ENCODE measurements around the gene POP5. TPM values are rescaled to one million over a fixed set of nuclear protein-coding genes. Genes with fewer than 3 reads are reported as not detected.
A peak's percentile ranks its signal among the peaks of the same experiment; 100 is the strongest.

Gene POP5
- total RNA-seq, 4 donors from 2014 or later: 27.9 to 72.0 (median 38.5) TPM

DNA sequence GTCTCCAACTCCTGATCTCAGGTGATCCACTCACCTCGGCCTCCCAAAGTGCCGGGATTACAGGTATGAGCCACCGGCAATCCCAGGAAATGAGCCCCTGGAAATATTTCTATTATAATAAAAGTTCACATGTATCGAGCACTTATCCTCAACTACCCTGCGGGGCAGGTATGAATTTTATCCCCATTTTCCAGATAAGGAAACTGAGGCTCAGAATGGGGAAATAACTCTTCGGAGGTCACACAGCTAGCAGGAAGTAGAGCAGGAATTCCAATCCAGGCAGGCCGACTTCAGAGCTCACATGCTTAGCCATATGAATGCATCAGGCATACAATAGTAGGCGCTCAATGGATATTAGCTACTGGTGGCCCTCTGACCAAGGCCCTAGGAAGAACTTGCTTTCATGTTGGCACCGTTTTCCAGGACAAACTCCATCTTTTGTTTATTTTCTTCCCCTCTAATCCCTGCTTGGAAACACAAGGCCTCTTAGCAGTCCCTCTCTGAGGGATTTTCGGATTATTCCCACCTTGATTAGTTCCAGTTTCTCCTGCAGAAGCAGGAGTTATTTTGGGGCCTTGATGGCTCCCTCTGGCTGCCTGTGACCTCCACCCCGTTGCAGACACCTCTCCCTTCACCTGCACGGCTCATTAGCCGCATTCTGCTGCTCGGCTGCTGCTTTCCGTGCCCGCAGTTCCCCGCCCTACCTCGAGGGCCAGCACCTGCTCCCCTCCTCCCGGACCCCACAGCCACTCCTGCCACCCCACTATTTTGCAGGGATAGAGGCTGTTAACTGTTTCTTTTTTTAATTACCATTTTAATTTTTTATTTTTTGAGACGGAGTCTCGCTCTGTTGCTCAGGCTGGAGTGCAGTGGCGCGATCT lies 18.7 kb upstream of the POP5 start:
- Histone ChIP-seq H3K27me3 (no peaks in the 10 kb centered on the region), H3K9me3 (no peaks in the 10 kb centered on the region), H3K4me3 (replicated peaks in 1 of 3) (no peak overlapping the region), H3K36me3 (no peaks in the 10 kb centered on the region), H3K27ac (no peak overlapping the region), H3K4me1 (peaks cover 0 to 10% of the 10 kb centered on the region in 2 donors)
- WGBS, 2 donors: 67 to 74% methylated on average over 23 of the region's 23 CpGs
- DNase-seq: no peak
- intact Hi-C loops (cut with DNase I): no loop called here
- TF ChIP-seq, protein P1, sequence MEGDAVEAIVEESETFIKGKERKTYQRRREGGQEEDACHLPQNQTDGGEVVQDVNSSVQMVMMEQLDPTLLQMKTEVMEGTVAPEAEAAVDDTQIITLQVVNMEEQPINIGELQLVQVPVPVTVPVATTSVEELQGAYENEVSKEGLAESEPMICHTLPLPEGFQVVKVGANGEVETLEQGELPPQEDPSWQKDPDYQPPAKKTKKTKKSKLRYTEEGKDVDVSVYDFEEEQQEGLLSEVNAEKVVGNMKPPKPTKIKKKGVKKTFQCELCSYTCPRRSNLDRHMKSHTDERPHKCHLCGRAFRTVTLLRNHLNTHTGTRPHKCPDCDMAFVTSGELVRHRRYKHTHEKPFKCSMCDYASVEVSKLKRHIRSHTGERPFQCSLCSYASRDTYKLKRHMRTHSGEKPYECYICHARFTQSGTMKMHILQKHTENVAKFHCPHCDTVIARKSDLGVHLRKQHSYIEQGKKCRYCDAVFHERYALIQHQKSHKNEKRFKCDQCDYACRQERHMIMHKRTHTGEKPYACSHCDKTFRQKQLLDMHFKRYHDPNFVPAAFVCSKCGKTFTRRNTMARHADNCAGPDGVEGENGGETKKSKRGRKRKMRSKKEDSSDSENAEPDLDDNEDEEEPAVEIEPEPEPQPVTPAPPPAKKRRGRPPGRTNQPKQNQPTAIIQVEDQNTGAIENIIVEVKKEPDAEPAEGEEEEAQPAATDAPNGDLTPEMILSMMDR (IDR thresholded peaks at IDR 0.05): no peak
- no peak for TF ChIP-seq POLR2A (IDR thresholded peaks at IDR 0.05)

DNA sequence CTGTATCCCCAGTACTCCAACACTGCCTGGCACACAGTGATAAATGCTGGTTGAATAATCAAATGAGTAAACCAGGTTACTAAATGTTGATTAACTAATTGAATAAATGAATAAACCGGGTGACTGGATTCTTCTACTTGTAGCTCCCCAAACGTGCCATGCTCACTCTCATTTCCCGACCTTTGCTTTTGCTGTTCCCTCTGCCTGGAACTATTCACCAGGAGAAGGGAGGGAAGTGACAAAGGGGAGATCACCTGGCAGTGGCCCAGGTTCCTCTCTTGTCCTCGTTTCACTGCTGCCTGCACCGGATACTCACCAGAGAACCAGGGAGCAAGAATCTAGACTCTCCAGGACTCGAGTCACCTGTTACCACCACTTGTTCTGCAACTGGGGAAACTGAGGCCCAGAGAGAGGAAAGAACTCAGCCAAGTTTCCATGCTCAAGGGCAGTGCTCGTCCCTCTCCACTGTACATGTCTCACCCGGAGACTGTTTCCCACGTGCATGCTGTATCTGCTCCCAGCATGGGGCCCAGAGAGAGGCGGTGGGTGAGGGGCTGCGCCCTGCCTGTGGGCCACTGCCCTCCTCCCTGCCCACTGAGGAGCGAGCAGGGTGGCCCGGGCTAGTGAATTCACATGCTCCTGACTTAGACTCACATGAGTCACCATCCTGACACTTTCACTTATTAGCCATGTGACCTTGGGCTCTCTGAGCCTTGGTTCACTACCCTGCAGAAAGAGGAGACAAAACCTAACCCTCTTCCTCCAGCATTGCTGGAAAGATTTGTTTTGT lies 17.7 kb upstream of the POP5 start:
- intact Hi-C loops (cut with DNase I): no loop called here
- TF ChIP-seq, protein P1 (IDR thresholded peaks at IDR 0.05): no peak
- no peak for TF ChIP-seq POLR2A (IDR thresholded peaks at IDR 0.05)
- Histone ChIP-seq H3K9me3 (no peaks in the 10 kb centered on the region), H3K36me3 (no peaks in the 10 kb centered on the region), H3K4me1 (peaks cover 0 to 10% of the 10 kb centered on the region in 2 donors), H3K27me3 (no peaks in the 10 kb centered on the region), H3K27ac (no peak overlapping the region), H3K4me3 (replicated peaks in 1 of 3) (no peak overlapping the region)
- DNase-seq: peak; percentile 14 to 15
- 38 to 40% methylated on average over 12 to 13 of the region's 13 CpGs for WGBS, 2 donors

DNA sequence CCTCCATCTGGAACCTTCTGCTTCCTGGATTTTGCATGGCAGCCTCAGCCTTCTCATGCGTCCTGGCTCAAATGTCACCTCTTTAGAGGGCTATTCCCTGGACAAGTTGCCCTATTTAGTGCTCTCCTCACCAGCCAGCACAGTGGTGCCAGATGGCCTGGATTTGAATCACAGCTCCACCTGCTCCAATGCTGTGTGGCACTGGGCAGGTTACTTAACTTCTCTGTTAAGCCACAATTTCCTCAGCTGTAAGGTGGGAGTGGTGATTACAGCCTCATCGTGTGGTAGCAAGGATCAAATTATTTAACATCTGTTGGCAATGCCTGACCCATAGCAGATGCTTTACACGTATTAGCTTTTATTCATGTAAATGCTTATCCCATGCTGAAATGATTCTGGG lies 16.7 kb upstream of the POP5 start:
- H3K9me3 ChIP-seq: no peaks in the 10 kb centered on the region
- peaks cover 0 to 10% of the 10 kb centered on the region in 2 donors for H3K4me1 ChIP-seq
- TF ChIP-seq POLR2A (IDR thresholded peaks at IDR 0.05): no peak
- TF ChIP-seq, protein P1 (IDR thresholded peaks at IDR 0.05): no peak
- no peak for DNase-seq
- no peaks in the 10 kb centered on the region for H3K27me3 ChIP-seq
- H3K36me3 ChIP-seq: no peaks in the 10 kb centered on the region
- 75 to 78% methylated on average over 3 of the region's 3 CpGs for WGBS, 2 donors
- H3K4me3 ChIP-seq (replicated peaks in 1 of 3): no peak overlapping the region
- no peak overlapping the region for H3K27ac ChIP-seq
- intact Hi-C loops (cut with DNase I): no loop called here

DNA sequence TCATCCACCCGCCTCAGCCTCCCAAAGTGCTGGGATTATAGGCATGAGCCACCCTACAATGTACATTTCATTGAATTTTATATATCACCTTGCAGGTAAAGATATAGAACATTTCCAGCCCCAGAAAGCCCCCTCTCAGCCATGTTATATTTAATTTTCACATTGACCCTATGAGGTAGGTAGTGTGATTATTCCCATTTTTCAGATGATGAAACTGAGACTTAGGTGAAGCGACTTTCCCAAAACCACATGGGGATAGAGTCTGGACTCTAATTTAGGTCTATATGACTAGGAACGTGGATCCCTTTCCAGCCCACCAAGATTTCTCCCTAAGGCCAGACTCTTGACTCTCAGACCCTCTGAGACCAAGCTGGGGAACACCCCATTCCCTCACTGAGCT lies 15.7 kb upstream of the POP5 start:
- WGBS, 2 donors: 96% methylated on average over 3 of the region's 3 CpGs
- no peaks in the 10 kb centered on the region for H3K36me3 ChIP-seq

More for the DNA sequence above, 15.7 kb upstream of the POP5 start:
- H3K27me3 ChIP-seq: no peaks in the 10 kb centered on the region
- TF ChIP-seq, protein P1 (IDR thresholded peaks at IDR 0.05): no peak
- no peak for TF ChIP-seq POLR2A (IDR thresholded peaks at IDR 0.05)
- no peak overlapping the region for H3K27ac ChIP-seq
- intact Hi-C loops (cut with DNase I): no loop called here
- H3K9me3 ChIP-seq: no peaks in the 10 kb centered on the region
- no peak overlapping the region for H3K4me3 ChIP-seq (replicated peaks in 1 of 3)
- DNase-seq: no peak
- H3K4me1 ChIP-seq: peaks cover 0 to 10% of the 10 kb centered on the region in 2 donors

All from thyroid gland (tissue), 4 donors.